ENCODE results near the gene SLC8A1.

SLC8A1 gene

GRCh38 chr2:40457837-40458236 is 5.9 kb upstream of the SLC8A1 start:
- no peak for DNase-seq

GRCh38 chr2:40457366-40457765 is 5.5 kb upstream of the SLC8A1 start:
- DNase-seq: no peak

DNA sequence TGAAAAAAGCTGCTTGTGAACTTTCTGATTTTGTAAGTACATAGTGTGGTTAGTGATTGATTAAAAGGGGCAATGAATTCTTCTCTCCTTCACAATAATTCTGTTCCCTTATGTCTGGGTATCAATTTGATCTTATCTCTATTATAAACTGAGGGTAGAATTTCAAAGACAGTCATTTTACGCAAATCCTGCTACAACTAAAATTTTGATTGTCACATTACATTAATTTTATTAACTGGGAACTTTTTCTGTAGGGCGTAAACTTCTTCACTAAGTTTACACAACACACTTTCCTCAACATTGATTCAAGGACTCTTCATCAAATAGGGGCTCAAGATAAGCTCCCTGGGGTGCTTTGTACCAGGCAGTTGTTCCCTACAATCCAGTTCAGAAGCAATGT is 5.0 kb upstream of the SLC8A1 start:
- DNase-seq: no peak

DNA sequence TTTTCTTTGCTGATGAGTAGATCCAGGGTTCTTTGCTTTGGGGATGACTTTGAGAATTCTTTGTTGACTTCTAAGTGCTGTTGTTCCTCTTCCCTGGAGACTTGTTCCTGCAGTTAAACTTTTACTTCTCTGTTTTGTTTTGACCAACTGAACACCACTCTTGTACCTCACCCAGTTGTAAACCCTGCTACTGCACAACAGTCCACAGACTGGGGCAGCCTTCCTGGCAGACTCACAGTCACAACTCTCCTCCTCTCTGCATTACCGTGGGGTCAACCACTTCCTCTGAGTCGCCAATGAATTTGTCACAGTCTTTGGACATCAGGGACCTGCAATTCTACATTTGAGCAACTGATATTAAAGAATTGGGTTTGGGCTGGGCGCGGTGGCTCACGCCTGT is 3.8 kb upstream of the SLC8A1 start:
- DNase-seq: no peak

- DNase-seq: no peak
Measured at GRCh38 chr2:40454321-40454720, 2.4 kb upstream of the SLC8A1 start.

GRCh38 chr2:40452786-40453185 is 896 bp upstream of the SLC8A1 start:
- DNase-seq: no peak

GRCh38 chr2:40450796-40451430 is 977 bp downstream of the SLC8A1 start:
- DNase-seq: no peak

DNA sequence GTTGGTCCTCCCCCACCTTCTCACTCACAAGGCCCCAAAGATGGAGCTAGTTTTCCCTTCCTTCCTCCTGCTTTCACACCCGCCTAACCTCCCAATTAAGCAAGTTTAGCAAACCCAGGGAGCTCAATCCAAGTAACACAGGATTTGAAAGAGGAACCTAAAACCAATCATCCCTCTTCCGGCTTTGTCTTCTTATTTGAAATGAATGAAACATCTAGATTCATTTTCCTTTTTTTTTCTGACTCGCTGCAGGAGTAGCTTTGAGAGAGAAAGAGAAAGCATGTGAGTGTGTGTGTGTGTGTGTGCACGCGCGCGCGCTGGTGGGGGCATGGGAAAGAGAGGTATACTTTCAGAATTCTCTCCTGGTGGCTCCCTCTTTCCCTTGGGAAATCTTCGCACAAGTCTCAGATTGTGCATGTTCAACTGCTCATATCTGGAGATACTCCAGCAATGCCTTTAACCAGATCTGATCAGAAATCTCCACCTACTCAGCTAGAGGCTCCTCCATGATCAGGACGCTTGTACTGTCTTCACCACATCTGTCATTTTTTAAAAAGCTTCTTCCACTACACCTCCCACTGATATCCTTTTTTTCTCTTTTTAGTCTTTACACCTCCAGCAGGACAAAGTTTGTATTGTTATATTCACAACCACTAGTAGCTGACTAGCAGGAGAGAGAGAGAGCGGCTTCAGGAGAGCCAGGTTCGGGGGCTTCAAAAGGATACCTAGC is 1.7 kb downstream of the SLC8A1 start:
- no peak for DNase-seq

DNA sequence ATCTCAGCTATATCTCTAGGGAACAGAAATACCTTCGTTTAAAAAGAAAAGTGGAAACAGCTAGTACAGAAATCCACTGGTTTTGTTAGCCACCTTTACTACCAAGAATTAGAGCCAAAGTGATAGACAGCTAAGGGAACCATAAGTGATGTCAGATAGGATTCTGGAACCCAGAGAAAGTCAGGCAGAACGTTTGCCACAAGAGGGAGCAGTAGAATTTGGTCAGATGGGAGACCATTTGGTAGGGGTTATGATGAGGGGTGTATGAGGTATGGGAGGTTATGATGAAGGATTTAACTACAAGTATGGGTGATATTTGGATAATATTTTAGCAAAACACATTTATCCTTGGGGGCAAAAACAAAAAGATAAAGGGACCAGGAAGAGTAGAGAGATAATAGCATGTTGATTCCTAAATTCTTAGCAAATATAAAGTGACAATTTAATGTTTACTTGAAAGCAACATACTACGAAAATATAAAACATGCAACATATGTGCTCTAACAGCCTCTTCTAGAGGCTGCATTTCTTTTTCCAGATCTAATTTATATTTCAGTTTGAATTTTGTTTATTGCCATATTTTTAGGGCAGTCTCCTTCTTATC is 3.3 kb downstream of the SLC8A1 start:
- DNase-seq: no peak

DNA sequence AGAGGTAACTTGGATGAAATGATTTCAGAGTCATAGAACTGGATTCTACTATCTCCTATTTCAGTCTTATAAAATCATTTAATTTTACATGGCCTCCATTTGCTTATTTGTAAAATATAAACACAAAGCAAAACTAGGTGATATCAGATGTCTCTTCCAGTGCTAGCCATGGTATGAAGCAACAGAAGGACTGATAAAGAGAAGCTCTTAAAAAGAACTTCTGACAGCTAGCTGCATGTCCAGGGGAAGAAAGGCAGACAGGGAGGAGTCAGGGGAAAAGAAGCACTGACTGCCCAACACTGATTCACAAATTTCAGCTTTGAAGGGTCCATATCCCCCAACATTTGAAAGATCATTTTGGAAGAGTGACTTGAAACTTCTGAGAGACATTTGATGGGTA is 6.4 kb downstream of the SLC8A1 start:
- DNase-seq: no peak

DNA sequence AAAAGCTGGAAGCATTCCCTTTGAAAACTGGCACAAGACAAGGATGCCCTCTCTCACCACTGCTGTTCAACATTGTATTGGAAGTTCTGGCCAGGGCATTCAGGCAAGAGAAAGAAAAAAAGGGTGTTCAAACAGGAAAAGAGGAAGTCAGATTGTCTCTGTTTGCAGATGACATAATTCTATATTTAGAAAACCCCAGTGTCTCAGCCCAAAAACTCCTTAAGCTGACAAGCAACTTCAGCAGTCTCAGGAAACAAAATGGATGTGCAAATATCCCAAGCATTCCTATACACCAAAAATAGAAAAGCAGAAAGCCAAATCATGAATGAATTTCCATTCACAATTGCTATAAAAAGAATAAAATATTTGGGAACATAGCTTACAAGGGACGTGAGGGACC is 11.1 kb downstream of the SLC8A1 start:
- no peak for DNase-seq

DNA sequence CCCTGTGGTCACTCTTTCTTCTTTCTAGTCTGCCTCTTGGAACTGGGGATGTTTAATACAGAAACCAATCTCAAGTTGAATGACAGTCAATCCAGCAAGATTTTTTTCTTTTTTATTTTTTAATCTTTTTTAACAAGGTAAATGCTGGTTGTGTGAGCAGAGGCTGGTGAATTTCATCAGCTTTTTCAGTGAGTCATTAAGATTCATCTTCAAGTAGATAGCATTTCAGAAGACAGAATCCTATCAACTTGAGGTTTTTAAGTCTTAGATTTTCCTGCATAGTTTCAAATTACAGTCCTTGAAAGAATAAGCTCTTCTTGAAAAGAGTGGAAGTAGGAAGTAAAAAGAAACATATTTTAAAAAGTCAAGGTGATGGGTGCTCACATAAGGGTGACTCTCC is 12.4 kb downstream of the SLC8A1 start:
- no peak for DNase-seq

GRCh38 chr2:40436093-40436475 is 15.8 kb downstream of the SLC8A1 start:
- DNase-seq: no peak

DNA sequence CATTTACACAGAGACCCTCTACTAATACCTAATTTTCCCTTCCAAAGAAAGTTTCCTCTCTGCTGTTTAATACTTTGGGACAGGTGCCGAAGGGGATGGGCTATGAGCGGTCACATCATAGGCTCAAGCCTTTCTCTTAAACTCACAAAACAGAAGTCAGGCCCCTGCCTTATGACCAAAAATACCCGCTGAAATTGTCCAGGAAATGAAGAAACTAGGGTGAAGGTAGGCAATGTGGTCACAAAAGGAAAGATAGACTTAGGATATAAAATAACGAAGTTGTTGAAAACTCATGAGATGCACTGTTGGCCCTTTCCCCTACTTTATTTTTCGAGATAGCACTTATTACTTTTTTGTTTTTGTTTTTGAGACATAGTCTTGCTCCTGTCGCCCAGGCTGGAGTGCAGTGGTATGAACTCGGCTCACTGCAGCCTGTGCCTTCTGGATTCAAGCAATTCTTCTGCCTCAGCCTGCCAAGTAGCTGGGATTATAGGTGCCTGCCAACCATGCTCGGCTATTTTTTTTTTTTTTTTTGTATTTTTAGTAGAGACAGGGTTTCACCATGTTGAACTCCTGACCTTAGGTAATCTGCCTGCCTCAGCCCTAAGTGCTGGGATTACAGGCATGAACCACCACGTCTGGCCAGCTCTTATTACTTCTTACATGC is 16.3 kb downstream of the SLC8A1 start:
- no peak for DNase-seq

DNA sequence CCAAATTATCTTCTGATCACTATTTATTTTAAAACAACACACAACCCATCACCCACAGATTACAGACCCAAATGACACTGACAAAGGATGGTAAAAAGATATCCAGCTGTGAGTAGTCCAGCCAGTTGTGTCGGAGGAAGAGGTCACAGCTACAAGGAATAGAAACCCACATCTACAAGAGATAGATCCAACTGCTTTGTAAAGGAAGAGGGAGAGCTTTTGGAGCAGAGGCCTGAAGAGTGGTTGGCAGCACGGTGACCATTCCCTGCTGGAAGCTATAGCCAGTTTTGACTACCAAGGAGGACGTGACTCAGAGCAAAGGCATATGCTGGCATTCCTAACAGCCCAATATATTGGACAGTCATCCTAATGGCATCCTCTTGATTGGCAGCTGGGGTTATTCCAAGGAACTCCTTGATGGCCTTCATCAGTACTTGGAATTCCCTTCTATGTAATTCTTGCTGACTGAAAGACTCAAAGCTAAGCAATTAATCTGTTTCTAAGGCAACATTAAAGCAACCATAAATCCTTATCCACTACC is 17.1 kb downstream of the SLC8A1 start:
- no peak for DNase-seq

- DNase-seq: no peak
Measured at GRCh38 chr2:40433736-40434135, 18.2 kb downstream of the SLC8A1 start.

DNA sequence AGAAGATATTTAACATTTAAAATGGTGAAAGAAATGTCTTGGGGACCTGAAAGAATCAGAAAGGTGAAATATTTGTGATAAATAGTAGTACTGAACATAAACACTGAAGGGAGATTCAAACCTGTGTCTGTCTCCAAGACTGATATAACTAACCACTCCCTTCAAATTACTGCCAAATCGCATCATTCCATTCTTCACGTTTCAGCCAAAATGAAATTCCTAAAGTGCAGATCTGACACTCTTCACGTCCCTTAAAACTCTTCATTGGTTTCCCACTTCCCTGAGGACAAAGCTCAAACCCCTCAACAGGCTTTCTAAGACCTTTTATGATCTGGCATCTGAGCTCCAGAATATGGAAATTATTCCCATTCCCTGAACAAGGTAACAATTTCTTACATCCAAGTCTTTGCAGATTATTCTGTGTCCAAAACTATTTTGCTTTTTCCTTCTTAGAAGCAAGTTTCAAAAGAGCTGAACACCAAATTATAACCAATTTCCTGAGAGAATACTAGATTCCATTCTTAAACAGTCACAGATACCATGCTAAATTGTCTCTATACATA is 18.9 kb downstream of the SLC8A1 start:
- no peak for DNase-seq

DNA sequence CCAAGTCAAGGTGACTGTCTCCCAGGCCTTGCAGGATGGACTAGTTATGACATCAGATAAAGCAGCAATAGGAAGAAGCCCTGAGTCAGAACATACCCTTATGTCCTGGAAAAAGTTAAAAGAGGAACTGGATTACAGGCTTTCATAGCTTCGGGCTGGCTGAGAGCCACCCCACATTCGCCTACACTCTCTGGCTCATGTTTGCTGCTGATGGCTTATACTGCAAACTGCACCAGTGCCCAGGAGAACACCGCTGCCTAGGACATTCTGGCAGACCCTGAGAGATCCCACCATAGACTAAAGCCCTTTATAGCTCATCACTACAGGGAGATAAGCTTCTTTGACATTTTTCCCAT is 20.3 kb downstream of the SLC8A1 start:
- no peak for DNase-seq

DNA sequence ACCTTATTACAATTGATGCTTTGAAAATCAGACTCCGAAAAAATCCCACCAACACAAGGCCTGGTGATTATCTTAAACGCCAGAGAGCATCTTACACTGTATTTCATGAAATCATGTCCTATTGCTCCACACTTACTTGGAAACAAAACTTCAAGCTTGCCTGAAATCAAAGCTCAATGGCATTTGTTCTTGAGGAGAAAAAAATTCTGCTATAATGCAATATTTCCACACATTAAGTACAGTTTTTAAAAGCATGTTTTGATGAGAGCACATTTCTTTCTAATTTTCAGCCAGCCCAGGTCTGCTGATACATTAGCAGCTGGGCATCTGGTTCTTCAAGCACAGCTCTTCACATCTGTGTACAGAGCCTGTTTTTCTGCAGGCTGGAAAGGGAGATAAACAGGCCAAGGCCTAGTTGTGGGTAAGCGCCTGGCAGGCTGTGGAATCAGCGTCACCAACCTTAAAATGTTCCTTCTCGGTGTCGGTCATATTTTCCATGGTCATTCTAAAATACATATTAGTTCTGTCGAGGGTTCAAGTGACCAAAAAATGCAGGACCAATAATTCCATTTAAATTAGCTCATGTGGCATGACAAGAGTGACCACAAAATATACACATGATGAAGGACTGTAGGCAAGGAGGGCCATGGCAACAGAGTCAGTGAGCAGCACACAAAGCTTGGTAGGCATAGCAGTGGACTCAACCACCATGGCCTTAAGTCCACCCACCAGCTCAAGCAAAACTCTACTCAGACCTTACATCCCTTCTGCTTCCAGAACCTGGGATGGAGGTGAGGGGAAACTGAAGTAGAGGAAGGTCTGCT is 20.9 kb downstream of the SLC8A1 start:
- no peak for DNase-seq

DNA sequence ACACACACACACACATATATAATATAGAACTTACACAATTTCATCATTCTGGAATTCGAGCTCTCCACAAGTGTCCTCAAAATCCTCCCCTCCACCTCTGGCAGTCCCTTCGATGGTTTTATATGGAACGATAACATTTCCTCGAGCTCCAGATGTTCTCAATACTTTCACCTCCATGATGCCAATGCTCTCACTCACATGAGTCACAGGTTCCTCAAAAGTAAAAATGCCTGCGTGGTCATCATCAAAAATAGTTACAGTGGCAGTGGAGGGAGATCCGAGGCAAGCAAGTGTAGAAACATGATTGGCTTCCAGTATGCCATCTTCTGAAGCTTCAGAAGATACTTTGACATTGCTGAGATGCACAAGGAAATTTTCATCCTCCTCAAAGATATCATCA is 23.5 kb downstream of the SLC8A1 start:
- no peak for DNase-seq

GRCh38 chr2:40421631-40422297 is 30.1 kb downstream of the SLC8A1 start:
- DNase-seq: no peak

GRCh38 chr2:40420478-40420877 is 31.4 kb downstream of the SLC8A1 start:
- DNase-seq: no peak

Measured in stimulated activated CD4-positive, alpha-beta T cell treated with anti-CD3 and anti-CD28 coated beads, Interleukin-2, amount 100 ng/mL, for 48 hours (primary cell).